ENCODE data around the gene FGF21. TPM values are rescaled to one million over a fixed set of nuclear protein-coding genes. Genes with fewer than 3 reads are reported as not detected.

The FGF21 gene
- total and polyA plus RNA-seq, 7 experiments from 2014 or later: not detected

GRCh38 chr19:48745208-48745995 lies 9.9 kb upstream of the FGF21 start:
- Mint-ChIP-seq H3K9me3 (peaks cover 0 to 3% (median 0%) of the 10 kb centered on the region in 11 donors), H3K27me3 (peaks cover 6 to 16% (median 7%) of the 10 kb centered on the region in 5 donors), H3K36me3 (no peaks in the 10 kb centered on the region), H3K27ac (no peak overlapping the region), H3K4me3 (peak overlapping the region in 1 of 10 donors; percentile 33), H3K4me1 (peaks cover 9 to 34% (median 15%) of the 10 kb centered on the region in 7 donors)
- Histone ChIP-seq H3K27ac (ENCODE audit: low read depth, low read length) (no peak overlapping the region), H3K36me3 (ENCODE audit: control insufficient read depth in 2 of 3, insufficient read depth in 3 of 3, low read length in 3 of 3) (no peaks in the 10 kb centered on the region), H3K4me1 (ENCODE audit: control insufficient read depth in 2 of 2, insufficient read depth in 2 of 2, low read length in 2 of 2) (peaks cover 5 to 12% of the 10 kb centered on the region in 2 donors), H3K4me3 (ENCODE audit: low read length) (no peak overlapping the region), H3K9me3 (ENCODE audit: control insufficient read depth in 2 of 3, low read length in 3 of 3) (no peaks in the 10 kb centered on the region), H3K27me3 (ENCODE audit: control insufficient read depth in 2 of 2, insufficient read depth in 2 of 2, low read length in 2 of 2) (peaks cover 0 to 2% of the 10 kb centered on the region in 2 donors)
- intact Hi-C loops (cut with micrococcal nuclease): no loop called here
- CTCF ChIA-PET: interaction anchor here (0.6 kb wide), 1 partner anchor 43 kb away, joined by 3 read pairs; no protein-coding TSS in a partner anchor
- POLR2A ChIA-PET: interaction anchor here (0.8 kb wide), 1 partner anchor 55 kb away, joined by 4 read pairs; no protein-coding TSS in a partner anchor
- DNase-seq (peak in 8 of 9 donors; percentile 38 to 70 (median 57)), ATAC-seq (peak; percentile 85)

GRCh38 chr19:48746110-48746509 lies 9.2 kb upstream of the FGF21 start:
- no peak overlapping the region for H3K4me3 ChIP-seq (ENCODE audit: low read length)
- peaks cover 0 to 2% of the 10 kb centered on the region in 2 donors for H3K27me3 ChIP-seq (ENCODE audit: control insufficient read depth in 2 of 2, insufficient read depth in 2 of 2, low read length in 2 of 2)
- POLR2A ChIA-PET: no interaction called here
- Mint-ChIP-seq H3K36me3 (no peaks in the 10 kb centered on the region), H3K4me1 (peaks cover 9 to 32% (median 12%) of the 10 kb centered on the region in 7 donors), H3K27ac (peak overlapping the region in 2 of 9 donors; percentile 53 to 61), H3K27me3 (peaks cover 6 to 15% (median 8%) of the 10 kb centered on the region in 5 donors), H3K9me3 (peaks cover 0 to 3% (median 0%) of the 10 kb centered on the region in 11 donors), H3K4me3 (peak overlapping the region in 2 of 10 donors; percentile 2 to 27)
- H3K9me3 ChIP-seq (ENCODE audit: control insufficient read depth in 2 of 3, low read length in 3 of 3): no peaks in the 10 kb centered on the region
- ATAC-seq: no peak
- DNase-seq: no peak
- CTCF ChIA-PET: interaction anchor here (0.5 kb wide), 1 partner anchor 395 kb away, joined by 3 read pairs; no protein-coding TSS in a partner anchor
- intact Hi-C loops (cut with micrococcal nuclease): no loop called here
- H3K27ac ChIP-seq (ENCODE audit: low read depth, low read length): no peak overlapping the region
- H3K4me1 ChIP-seq (ENCODE audit: control insufficient read depth in 2 of 2, insufficient read depth in 2 of 2, low read length in 2 of 2): peaks cover 5 to 7% of the 10 kb centered on the region in 2 donors
- H3K36me3 ChIP-seq (ENCODE audit: control insufficient read depth in 2 of 3, insufficient read depth in 3 of 3, low read length in 3 of 3): no peaks in the 10 kb centered on the region

- Histone ChIP-seq H3K27me3 (ENCODE audit: control insufficient read depth in 2 of 2, insufficient read depth in 2 of 2, low read length in 2 of 2) (peaks cover 0 to 2% of the 10 kb centered on the region in 2 donors), H3K27ac (ENCODE audit: low read depth, low read length) (no peak within 1 kb of the TSS), H3K4me1 (ENCODE audit: control insufficient read depth in 2 of 2, insufficient read depth in 2 of 2, low read length in 2 of 2) (peaks cover under 1 to 5% of the 10 kb centered on the region in 2 donors), H3K36me3 (ENCODE audit: control insufficient read depth in 2 of 3, insufficient read depth in 3 of 3, low read length in 3 of 3) (no peaks in the 10 kb centered on the region), H3K9me3 (ENCODE audit: control insufficient read depth in 2 of 3, low read length in 3 of 3) (no peaks in the 10 kb centered on the region), H3K4me3 (ENCODE audit: low read length) (no peak within 1 kb of the TSS)
- H3K36me3 Mint-ChIP-seq: no peaks in the 10 kb centered on the region
- ATAC-seq: peak; percentile 85
- H3K27me3 Mint-ChIP-seq: peaks cover 6 to 19% (median 12%) of the 10 kb centered on the region in 5 donors
- H3K4me1 Mint-ChIP-seq: peaks cover 5 to 33% (median 11%) of the 10 kb centered on the region in 7 donors
- intact Hi-C loops (cut with micrococcal nuclease): no loop called here
- peaks cover 0 to 3% (median 0%) of the 10 kb centered on the region in 11 donors for H3K9me3 Mint-ChIP-seq
- ChIA-PET CTCF (interaction anchor here (0.5 to 0.7 kb wide), 4 partner anchors 31 to 394 kb away, joined by 3 to 5 read pairs (median 3); no protein-coding TSS in a partner anchor), POLR2A (interaction anchor here (0.9 to 1.4 kb wide), 2 partner anchors 22 to 72 kb away, joined by 3 to 4 read pairs; no protein-coding TSS in a partner anchor)
- peak within 1 kb of the TSS in 3 of 9 donors; percentile 51 to 61 (median 53) for H3K27ac Mint-ChIP-seq
- peak in 8 of 9 donors; percentile 31 to 65 (median 49) for DNase-seq
- peak within 1 kb of the TSS in 4 of 10 donors; percentile 16 to 55 (median 41) for H3K4me3 Mint-ChIP-seq
Observed at GRCh38 chr19:48746738-48747575, 8.4 kb upstream of the FGF21 start, which contains the start of gene IZUMO1. Gene IZUMO1 (minus strand): TSS chr19:48746909. CDS start chr19:48745859, 1,050 bp downstream.

GRCh38 chr19:48749571-48750198 lies 5.6 kb upstream of the FGF21 start:
- H3K27me3 ChIP-seq (ENCODE audit: control insufficient read depth in 2 of 2, insufficient read depth in 2 of 2, low read length in 2 of 2): peaks cover 0 to 2% of the 10 kb centered on the region in 2 donors
- Mint-ChIP-seq H3K27me3 (peaks cover 7 to 35% (median 33%) of the 10 kb centered on the region in 5 donors), H3K4me3 (no peak overlapping the region), H3K36me3 (no peaks in the 10 kb centered on the region), H3K9me3 (peaks cover 0 to 3% (median 0%) of the 10 kb centered on the region in 11 donors), H3K4me1 (peaks cover 10 to 45% (median 24%) of the 10 kb centered on the region in 7 donors), H3K27ac (no peak overlapping the region)
- ChIA-PET POLR2A (no interaction called here), CTCF (no interaction called here)
- no peaks in the 10 kb centered on the region for H3K36me3 ChIP-seq (ENCODE audit: control insufficient read depth in 2 of 3, insufficient read depth in 3 of 3, low read length in 3 of 3)
- no peak overlapping the region for H3K27ac ChIP-seq (ENCODE audit: low read depth, low read length)
- peaks cover 10 to 14% of the 10 kb centered on the region in 2 donors for H3K4me1 ChIP-seq (ENCODE audit: control insufficient read depth in 2 of 2, insufficient read depth in 2 of 2, low read length in 2 of 2)
- H3K4me3 ChIP-seq (ENCODE audit: low read length): no peak overlapping the region
- intact Hi-C loops (cut with micrococcal nuclease): no loop called here
- no peak for ATAC-seq
- DNase-seq: no peak
- H3K9me3 ChIP-seq (ENCODE audit: control insufficient read depth in 2 of 3, low read length in 3 of 3): no peaks in the 10 kb centered on the region

- intact Hi-C loops (cut with micrococcal nuclease): no loop called here
- Histone ChIP-seq H3K4me1 (ENCODE audit: control insufficient read depth in 2 of 2, insufficient read depth in 2 of 2, low read length in 2 of 2) (peaks cover 10 to 14% of the 10 kb centered on the region in 2 donors), H3K27me3 (ENCODE audit: control insufficient read depth in 2 of 2, insufficient read depth in 2 of 2, low read length in 2 of 2) (peaks cover 0 to 2% of the 10 kb centered on the region in 2 donors), H3K27ac (ENCODE audit: low read depth, low read length) (no peak overlapping the region), H3K4me3 (ENCODE audit: low read length) (no peak overlapping the region), H3K36me3 (ENCODE audit: control insufficient read depth in 2 of 3, insufficient read depth in 3 of 3, low read length in 3 of 3) (no peaks in the 10 kb centered on the region), H3K9me3 (ENCODE audit: control insufficient read depth in 2 of 3, low read length in 3 of 3) (no peaks in the 10 kb centered on the region)
- ChIA-PET CTCF (interaction anchor here (0.6 kb wide), 1 partner anchor 720 kb away, joined by 3 read pairs; no protein-coding TSS in a partner anchor), POLR2A (no interaction called here)
- no peak for DNase-seq
- Mint-ChIP-seq H3K36me3 (no peaks in the 10 kb centered on the region), H3K27ac (no peak overlapping the region), H3K9me3 (peaks cover 0 to 3% (median 0%) of the 10 kb centered on the region in 11 donors), H3K4me3 (no peak overlapping the region), H3K4me1 (peaks cover 9 to 41% (median 24%) of the 10 kb centered on the region in 7 donors), H3K27me3 (peaks cover 7 to 38% (median 36%) of the 10 kb centered on the region in 5 donors)
- ATAC-seq: no peak
Observed at GRCh38 chr19:48750351-48750750, 5.0 kb upstream of the FGF21 start.
